ENCODE measurements around the gene CD302.
"Not testable (repeated sequence)": the region's sequence is repeated elsewhere in the genome, so short reads cannot be mapped to it uniquely, and the experiment has no call there.

Gene CD302

DNA sequence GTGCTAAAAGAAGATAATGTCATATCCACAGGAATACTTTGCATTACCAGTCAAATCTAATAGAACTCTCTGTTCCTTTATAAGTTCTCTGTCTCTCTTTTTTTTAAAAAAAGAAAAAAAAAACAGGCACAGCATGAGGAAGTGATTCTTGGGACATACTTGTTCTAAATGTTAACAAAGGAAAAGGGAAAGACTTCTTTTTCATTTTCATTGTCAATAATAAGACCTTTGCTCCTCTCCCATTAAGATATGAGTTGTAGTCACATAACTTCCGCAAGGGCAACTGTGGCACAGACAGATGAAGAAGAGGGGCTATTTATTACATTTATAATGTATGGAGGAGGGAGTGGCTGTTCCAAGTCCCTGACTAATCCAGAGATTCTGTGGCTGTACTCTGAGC, 4.7 kb downstream of the CD302 start:
- no peak for DNase-seq (ENCODE audit: low read depth)

DNA sequence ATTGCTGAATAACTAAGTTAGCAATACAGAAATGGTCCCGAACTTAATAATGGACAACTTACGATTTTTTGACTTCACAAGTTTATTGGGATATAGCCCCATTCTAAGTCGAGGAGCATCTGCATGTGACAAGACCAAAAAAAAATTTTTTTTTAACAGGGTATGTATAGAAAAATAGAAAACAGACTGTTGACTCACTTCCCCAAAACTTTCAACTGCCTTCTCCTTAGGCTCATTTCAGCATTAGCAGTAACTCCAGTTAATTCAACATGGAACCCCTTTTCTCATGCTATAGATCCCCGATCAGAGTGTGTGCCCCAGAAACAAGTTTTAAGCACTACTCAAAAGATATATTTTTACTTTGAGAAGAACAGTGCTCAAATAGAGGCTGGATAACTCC, 5.4 kb downstream of the CD302 start:
- no peak for DNase-seq (ENCODE audit: low read depth)

DNA sequence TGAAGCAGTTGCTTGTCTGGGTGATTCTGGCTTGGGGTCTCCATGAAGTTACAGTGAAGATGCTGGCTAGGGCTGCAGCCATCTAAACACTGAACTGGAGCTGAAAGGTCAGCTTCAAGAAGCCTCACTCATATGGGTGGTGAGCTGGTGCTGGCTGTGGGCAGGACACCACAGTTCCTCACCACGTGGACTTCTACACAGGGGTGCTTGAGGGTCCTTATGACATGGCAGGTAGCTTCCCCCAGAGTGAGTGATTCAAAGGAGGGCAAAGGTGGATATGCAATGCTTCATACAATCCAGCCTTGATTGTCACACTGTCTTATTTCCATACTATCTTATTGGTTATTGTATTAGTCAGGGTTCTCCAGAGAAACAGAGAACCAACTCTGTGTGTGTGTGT, 6.0 kb downstream of the CD302 start:
- DNase-seq (ENCODE audit: low read depth): no peak

DNA sequence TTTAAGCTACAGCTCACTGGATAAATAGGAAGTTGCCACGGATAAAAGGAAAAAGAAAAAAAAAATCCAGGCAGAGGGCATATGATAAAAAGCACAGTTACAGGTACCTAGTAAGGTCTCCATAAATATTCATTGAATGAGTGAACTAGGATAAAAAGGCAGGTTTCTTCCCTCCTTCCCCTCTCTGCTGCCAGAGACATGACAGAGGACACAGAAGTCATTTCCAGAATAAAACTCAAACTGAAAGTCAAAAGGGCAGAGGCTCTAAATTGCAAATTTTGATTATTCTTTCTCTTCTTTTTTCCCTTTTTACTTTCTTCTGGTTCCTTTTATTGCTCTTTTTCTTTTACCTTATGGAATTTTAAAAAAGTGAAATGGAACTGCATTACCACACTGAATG, 7.7 kb downstream of the CD302 start:
- no peak for DNase-seq (ENCODE audit: low read depth)

DNA sequence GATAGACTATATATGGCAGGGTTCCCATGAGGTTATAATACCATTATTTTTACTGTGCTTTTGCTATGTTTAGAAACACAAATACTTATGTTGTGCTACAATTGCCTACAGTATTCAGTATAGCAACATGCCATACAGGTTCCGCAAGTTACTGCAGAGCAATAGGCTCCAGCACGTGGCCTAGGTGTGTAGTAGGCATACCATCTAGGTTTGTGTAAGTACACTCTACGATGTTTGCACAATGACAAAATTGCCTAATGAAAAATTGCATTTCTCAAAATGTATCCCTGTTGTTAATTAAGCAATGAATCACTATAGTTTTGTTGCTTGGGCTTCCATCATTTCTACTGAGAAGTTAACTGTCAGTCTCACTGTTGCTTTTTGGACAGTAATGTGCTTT, 9.8 kb downstream of the CD302 start:
- no peak for DNase-seq (ENCODE audit: low read depth)

DNA sequence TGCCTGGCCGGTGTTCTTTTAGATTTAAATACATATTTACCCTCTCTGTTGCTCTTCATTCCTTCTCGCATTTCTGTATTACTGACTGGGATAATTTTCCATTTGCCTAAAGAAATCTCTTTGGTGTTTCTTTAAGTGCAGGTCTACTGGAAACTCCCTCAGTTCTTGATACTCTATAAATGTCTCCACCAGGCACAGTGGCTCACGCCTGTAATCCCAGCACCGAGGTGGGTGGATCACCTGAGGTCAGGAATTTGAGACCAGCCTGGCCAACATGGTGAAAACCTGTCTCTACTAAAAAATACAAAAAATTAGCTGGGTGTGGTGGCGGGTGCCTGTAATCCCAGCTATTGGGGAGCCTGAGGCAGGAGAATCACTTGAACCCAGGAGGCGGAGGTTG, 10.4 kb downstream of the CD302 start:
- not testable (repeated sequence) for DNase-seq (ENCODE audit: low read depth)

DNA sequence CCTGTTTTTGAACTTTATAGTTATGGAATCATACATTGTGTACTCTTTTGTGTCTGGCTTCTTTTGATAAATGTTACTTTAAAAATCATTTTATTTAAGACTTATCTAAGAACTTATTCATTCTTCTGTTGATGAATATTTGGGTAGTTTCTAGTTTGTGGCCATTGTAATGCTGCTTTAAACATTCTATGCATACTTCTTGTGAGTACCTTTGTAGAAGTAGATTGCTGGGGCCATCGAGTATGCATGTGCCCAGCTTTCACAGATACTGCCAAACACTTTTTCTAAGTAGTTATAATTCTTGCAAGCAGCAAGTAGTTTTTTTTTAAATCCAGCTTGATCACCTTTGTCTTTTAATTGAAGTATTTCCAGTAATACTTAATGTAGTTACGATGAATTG, 11.1 kb downstream of the CD302 start:
- no peak for DNase-seq (ENCODE audit: low read depth)

DNA sequence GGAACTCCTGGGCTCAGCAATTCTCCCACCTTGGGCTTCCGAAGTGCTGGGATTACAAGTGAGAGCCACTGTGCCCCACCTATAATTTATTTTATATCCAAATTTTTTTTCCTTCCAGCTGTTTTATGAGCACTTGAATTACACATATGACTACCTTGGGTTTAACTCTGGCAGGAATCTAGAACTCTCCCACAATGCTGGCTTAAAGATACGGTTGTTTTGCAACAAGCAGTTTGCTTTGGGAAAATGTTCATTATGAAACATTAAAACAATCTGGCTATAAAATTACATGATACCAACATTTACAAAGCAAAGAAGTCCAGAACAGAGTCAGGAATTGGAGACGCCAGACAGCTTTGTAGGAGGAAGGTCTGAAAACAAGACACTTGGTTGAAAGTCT, 12.8 kb downstream of the CD302 start:
- no peak for DNase-seq (ENCODE audit: low read depth)

DNA sequence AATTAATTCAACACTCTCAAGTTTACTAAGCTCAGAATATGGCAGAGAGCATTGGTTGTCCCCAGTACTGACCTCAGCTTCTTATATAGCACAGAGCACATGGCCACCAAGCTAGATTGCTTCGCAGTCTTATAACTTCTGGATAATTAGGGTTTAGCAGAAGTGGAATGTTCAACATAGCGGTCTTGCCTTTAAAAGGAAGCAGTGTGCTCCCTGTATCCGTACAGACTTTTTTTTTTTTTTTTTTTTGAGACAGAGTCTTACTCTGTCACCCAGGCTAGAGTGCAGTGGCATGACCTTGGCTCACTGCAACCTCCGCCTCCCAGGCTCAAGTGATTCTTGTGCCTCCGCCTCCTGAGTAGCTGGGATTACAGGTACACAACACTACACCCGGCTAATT, 13.3 kb downstream of the CD302 start:
- not testable (repeated sequence) for DNase-seq (ENCODE audit: low read depth)

DNA sequence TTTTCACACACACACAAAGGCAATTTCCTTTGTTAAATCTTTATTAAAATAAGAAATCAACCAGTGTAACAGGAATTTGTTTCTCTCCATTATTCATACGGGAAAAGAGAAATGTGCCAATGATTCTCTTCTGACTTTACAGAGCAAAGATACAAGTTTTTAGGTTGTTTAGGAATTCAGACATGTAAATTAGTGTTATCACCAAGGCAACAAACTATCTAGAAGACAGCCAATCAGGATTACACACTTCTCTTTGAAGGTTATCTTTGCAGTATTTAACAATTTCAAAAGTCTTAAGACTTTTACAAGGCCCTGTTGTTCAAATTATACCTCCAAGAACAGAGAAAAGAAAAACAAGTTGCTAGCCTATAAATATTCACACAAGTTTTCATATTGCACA, 14.5 kb downstream of the CD302 start:
- DNase-seq (ENCODE audit: low read depth): no peak

DNA sequence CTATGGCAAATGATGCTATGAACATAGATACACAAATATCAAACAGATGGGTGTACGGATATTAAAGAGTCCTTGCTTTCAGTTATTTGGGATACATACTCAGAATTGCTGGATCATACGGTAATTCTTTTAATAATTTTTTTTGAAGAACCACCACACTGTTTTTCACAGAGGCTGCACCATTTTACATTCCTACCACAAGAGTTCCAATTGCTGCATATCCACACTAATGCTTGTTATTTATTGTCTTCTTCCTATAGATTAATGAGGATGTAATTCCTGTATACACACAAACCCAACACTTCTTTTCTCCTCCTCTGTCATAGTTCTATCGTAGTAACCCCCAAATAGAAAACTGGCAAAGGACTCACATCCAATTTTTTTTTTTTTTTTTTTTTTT, 21.7 kb downstream of the CD302 start:
- no peak for DNase-seq (ENCODE audit: low read depth)

DNA sequence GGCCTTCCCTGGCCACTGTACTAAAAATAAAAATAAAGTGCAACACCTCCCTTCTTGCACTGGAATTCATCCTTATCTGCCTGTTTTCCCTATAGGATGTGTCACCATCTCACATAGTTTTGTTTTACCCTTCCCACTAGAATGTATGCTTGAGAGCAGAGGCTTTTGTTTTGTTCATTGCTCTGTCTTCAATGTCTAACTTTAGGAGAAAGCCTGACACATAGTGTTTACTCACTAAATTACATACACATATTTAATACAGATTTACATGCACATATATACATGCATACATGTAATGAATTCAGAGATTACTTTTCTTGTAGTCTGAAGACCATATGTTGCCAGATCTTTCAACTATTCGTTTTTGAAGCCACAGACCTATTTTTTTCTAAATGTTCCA, 23.0 kb downstream of the CD302 start:
- DNase-seq (ENCODE audit: low read depth): peak; percentile 17

DNA sequence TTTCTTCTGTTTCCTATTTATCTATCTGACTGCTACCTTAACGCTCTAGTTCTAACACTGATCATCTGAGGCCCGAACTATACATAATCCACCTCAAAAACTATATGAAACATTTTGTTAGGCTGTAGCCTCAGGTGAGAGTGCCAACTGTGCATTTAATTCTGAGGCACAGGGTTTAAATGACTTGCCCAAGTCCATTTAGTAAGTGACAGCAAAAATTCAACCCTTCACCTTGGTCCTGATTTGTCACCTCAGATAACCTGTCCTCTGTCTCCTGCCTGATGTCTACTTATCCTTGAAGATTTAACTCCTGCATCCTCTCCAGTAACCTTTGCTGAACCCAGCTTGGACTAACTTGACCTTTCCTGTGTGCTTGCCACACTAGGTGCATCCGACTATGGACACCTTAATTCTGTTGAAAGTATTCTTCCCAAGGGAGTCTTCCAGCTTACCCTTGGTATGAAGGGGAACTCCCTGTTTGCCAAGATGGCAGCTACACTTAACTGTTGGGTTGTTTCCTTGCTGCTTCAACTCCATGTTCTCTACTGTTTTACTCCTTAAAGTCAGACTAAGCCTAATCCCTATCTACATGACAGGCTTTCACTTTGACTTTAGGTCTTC, 23.5 kb downstream of the CD302 start:
- no peak for DNase-seq (ENCODE audit: low read depth)

DNA sequence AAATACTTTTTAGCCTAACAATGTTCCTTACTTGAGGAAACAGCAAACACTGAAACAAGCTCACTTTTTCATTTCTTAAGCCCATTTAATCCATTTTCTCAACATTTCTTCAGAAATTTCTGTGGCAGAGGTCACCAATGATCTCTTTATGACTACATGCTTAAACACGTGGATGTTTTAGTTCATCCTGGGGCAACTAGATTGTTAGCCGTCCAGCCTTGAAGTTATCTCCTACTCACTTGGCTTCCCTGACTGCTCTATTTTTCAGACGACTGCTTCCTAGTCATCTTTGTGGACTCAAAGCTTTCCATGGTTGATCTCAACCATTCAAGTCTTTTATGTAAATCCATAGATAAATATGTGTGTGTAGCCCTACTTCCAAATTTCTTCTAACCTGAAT, 24.1 kb downstream of the CD302 start:
- no peak for DNase-seq (ENCODE audit: low read depth)

DNA sequence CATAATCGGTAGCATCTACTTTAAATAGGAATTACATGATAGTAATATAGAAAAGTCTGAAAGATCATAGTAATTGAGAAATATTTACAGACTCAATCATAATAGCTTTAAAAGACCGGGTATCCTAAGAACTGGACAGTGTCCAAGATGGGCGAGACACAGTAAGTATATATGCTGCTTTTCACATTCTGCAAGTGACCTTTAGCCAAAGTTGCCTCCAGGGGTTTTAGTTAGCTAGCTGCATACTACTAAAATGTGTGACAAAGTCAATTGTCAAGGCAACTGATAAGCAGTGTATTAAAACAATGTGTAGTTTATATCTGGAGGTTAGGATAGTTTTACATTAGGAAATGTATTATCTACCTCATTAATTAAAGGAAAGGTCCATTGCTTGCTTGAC, 24.6 kb downstream of the CD302 start:
- DNase-seq (ENCODE audit: low read depth): peak; percentile 38

DNA sequence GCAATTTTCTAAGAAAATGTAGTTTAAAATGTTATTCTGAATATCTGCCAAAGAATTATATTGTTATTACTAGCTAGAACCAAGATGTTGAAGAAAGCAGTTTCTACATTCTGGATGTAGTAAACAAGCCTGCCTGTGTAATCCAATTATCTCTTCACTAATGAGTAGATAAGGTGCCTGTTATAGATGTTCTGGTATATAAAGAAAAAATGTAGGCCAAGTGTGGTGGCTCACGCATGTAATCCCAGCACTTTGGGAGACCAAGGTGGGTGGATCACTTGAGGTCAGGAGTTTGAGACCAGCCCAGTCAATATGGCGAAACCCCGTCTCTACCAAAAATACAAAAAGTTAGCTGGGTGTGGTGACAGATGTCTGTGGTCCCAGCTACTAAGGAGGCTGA, 28.9 kb downstream of the CD302 start:
- DNase-seq (ENCODE audit: low read depth): no peak

DNA sequence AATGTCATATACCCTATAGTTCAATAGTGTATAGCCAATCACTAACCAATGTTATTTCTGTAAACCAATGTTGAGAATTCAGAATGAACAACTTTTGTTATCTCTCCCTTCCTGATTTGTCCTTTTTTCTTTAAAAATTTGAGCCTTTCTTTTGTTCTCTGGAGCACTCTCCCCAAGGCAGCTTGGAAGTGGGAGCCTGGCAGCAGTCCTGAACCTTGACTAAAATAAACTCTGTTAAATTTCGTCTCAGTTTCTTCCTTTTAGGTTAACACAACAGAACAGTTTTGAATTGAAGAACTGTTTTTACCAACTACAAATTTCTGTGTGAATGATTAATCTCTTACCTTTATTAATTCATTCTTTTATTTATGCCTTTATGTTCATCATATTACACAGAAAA, 35.9 kb downstream of the CD302 start:
- no peak for DNase-seq (ENCODE audit: low read depth)

DNA sequence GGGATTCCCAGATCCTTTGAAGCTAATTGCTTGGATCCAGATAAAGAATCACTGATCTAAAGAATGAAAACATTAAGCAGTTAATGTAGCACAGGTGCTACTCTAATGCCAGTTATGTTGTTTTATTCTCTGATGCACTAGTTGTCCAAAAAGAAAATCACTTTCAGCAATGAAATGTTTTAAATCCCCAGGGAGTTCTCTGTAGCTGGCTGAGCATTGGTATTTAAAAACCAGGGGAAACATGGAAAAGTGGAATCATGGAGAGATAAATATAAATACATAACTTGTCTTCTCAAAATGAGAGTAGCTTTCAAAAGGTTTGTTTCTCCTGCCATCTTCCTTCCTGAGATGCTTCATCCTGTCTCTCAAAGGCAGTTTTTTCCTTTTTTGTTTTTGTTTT, 37.7 kb downstream of the CD302 start:
- DNase-seq (ENCODE audit: low read depth): no peak

DNA sequence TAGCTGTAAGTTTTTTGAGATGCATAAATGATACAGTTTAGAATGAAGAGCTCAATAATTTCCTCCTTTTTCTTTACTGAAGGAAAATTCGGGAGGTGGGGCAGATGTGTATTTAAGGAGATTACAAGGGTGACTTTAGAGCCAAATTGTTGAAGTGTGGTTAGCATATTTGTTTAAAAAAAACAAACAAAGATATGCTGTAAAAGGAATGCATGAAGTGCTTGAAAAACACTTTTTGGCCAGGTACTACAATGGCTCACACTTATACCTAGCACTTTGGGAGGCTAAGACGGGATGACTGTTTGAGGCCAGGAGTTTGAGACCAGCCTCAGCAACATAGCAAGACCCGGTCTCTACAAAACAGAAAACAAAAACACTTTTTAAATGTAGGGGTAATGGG, 38.4 kb downstream of the CD302 start:
- no peak for DNase-seq (ENCODE audit: low read depth)

DNA sequence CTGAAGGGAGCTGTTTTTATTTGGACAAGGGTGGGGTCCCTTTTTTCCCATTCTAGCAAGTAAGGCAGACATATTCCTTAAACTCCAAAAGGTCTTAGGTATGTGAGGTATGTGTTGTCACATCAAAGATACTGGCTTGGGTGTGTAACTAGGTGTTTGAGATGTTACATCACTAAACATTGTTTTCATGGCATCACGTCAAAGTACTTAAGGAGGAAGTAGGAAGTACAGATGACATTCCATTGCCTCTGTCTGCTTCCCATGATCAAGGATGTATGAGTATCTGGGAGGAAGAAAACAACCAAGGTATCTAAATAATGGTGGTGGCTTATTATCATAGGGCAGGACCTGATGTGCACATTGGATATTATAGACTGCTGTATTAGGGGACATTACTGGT, 39.3 kb downstream of the CD302 start:
- no peak for DNase-seq (ENCODE audit: low read depth)

DNA sequence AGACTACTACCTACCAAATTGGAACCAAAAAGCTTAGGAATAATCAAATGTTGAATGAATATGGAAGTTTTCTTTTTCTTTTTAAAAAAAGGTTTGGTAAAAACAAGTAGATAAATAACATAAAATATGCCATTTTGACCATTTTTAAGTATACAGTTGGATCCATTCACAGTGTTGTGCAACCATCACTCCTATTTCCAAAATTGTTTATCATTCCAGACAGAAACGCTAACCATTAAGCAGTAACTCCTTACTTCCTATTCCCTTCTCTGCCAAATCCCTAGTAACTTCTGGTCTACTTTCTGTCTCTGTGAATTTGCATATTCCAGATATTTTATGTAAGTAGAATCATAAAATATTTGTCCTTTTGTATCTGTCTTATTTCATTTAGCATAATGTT, 39.8 kb downstream of the CD302 start:
- DNase-seq (ENCODE audit: low read depth): no peak

DNA sequence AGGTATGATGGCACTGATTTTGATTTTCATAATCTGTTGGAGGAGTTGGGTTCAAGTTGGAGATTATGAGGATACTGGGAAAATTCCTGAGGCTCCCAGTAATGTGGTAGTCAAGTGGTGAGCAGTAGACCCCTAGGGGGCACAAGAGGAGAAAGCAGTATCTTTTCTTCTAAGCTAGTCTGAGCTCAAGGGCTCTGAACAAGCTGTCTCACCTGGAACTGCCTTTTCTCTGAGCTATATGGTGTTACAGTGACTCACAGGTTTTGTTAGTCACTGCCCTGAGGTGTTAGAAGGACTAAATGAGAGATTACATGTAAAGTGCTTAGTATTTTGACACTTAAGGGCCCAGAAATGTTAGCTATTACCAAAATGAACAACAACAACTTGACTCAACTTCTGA, 42.2 kb downstream of the CD302 start:
- DNase-seq (ENCODE audit: low read depth): peak; percentile 79

DNA sequence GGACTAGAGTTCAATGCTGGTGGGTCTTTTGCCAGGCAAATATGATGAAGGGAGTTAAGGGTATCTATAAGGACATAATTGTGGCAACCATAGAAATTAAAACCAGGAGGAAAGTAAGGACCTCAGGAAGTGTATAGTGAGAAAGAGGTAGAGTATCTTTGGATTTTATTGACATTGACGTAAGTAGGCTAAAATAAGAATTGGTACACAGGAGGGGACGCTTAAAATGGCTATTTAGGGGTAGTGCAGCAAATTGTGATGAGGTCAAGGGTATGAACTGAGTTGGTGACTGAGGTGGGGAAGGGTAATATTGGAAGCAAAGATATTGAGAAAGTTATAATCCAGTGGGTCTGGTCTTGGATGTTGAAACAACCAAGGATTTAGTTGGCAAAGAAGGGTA, 43.0 kb downstream of the CD302 start:
- no peak for DNase-seq (ENCODE audit: low read depth)

DNA sequence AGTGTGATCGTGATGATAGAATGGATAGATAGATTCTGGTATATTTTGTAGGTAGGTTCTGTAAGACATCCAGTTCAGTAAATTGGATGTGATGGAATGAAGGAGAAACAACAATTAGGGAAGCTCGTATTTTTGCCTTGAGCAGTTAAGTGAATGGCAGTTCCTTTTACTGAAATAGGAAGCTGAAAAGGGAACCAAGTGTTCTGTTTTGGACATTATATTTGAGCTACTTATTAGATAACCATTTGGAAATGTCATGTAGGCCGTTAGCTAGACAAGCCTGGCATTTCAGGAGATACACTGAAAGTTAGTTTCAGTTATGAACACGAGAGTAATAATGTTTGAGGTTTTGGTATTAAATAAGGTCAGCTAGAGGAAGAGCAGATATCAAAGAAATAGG, 44.2 kb downstream of the CD302 start:
- no peak for DNase-seq (ENCODE audit: low read depth)

DNA sequence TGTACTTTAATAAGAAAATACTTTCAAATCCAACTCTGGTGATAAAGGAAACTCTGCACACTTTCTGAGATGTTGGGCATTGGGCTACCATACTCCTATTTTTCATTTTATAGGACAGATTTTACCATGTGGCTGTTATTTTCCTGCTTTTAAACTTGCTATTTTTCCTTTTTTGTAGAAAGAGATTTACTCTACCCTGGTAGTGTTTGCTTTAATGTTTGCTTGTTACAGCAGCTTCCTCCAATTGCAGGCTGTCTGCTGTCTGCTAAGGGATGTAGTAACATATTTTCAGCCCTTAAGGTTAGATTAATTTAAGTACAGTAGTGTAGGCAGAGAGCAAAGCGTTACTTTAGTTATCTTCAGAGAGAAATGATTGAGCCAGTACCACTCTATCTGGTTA, 47.1 kb downstream of the CD302 start:
- no peak for DNase-seq (ENCODE audit: low read depth)

Measured in ELR (cell line).